IPS-15b (cell line): ENCODE measurements around the gene PACRG.
A peak's percentile ranks its signal among the peaks of the same experiment; 100 is the strongest.

Experiments used
- H3K27me3 ChIP-seq: one replicate; pipeline ENCODE4 v1.6.1; 2013; ENCODE audit warnings: low read length; ENCODE audit not compliant: control insufficient read depth, insufficient read depth
- H3K36me3 ChIP-seq: one replicate; pipeline ENCODE4 v1.6.1; 2013; ENCODE audit warnings: low read length; ENCODE audit not compliant: control insufficient read depth, insufficient read depth
- H3K4me1 ChIP-seq: one replicate; pipeline ENCODE4 v1.6.1; 2013; ENCODE audit warnings: mild to moderate bottlenecking, low read length; ENCODE audit not compliant: control insufficient read depth, insufficient read depth
- H3K4me3 ChIP-seq: one replicate; pipeline ENCODE4 v1.5.1; 2013; ENCODE audit warnings: low read depth, low read length
- H3K9ac ChIP-seq: one replicate; pipeline ENCODE4 v1.6.1; 2013; ENCODE audit warnings: low read depth, mild to moderate bottlenecking, low read length
- H3K9me3 ChIP-seq: one replicate; pipeline ENCODE4 v1.6.1; 2013; ENCODE audit warnings: mild to moderate bottlenecking, low read length; ENCODE audit not compliant: control insufficient read depth, insufficient read depth

Gene PACRG

DNA sequence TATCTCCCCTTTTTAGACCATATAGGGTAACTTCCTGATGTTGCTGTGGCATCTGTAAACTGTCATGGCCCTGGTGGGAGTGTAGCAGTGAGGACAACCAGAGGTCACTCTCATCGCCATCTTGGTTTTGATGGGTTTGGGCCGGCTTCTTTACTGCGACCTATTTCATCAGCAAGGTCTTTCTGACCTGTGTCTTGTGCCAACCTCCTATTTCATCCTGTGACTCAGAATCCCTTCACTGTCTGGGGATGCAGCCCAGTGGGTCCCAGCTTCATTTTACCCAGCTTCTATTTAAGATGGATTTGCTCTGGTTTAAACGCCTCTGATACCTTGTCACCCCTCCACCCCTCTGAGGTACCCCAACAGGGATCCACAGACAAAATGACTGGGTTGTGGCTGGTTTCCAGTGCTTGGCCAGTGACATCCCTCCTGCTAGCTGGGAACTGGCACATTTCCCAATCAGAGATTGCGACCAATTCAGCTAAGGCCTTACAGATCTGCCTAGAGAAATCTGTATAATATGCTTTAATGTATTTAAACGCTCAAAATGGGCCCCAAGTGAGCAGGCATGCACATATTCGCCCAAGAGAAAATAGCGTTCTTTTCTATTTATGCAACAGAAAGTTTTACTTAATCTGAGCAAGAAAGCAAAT is 371.2 kb downstream of the PACRG start:
- no peak overlapping the region for H3K4me3 ChIP-seq
- peaks cover 5% of the 10 kb centered on the region for H3K4me1 ChIP-seq
- H3K9me3 ChIP-seq: peaks cover 10% of the 10 kb centered on the region
- no peaks in the 10 kb centered on the region for H3K36me3 ChIP-seq
- no peaks in the 10 kb centered on the region for H3K27me3 ChIP-seq
- no peak overlapping the region for H3K9ac ChIP-seq

DNA sequence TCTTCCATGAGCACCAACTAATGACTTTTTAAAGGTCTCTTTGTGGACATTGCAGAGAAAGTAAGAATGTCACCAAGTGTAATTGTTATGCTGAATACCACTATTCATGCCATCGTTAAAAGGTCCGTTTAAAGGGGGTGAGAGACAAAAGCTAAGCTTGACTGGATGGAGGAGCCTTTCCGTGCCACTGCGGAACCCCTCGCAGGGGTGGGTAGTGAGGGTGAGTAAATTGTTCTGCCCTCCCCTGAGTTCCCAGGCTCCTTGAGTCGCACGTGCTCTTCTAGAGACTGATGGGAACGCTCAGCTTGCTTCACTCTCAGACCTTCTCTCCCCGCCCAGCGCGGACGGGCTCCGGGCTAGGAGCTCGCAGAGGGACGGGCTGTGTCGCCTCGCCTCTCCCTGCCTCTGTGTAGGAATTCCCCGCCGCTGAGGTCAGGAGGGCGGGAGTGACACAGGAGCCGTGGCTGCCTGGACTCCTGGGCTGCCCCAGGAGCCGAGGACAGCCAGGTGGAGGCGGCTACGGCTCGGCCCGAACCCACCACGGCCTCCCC is 371.9 kb downstream of the PACRG start:
- Histone ChIP-seq H3K9me3 (peaks cover 10% of the 10 kb centered on the region), H3K9ac (no peak overlapping the region), H3K4me1 (peaks cover 5% of the 10 kb centered on the region), H3K4me3 (no peak overlapping the region), H3K36me3 (no peaks in the 10 kb centered on the region), H3K27me3 (no peaks in the 10 kb centered on the region)

DNA sequence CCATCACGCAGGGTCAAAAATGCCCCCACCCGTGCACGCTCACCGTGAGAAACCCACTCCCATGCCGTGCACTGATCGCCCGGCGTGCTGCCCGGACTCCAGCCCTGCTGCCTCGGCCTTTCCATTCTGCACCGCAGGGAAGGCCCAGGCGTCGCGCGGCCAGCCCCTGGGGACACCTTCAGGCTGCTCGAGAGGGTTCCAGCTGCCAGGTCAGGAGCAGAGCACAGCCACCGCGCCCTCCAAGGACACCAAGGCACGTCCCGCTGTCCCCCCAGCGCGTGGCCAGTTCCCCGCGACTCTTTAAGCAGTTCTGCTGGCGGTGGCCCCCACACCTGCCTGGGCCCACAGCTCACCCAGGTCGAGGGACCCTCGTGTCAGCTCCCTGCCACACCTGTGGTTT is 372.5 kb downstream of the PACRG start:
- Histone ChIP-seq H3K4me1 (peaks cover 5% of the 10 kb centered on the region), H3K9ac (no peak overlapping the region), H3K36me3 (no peaks in the 10 kb centered on the region), H3K4me3 (no peak overlapping the region), H3K9me3 (peaks cover 10% of the 10 kb centered on the region), H3K27me3 (no peaks in the 10 kb centered on the region)

DNA sequence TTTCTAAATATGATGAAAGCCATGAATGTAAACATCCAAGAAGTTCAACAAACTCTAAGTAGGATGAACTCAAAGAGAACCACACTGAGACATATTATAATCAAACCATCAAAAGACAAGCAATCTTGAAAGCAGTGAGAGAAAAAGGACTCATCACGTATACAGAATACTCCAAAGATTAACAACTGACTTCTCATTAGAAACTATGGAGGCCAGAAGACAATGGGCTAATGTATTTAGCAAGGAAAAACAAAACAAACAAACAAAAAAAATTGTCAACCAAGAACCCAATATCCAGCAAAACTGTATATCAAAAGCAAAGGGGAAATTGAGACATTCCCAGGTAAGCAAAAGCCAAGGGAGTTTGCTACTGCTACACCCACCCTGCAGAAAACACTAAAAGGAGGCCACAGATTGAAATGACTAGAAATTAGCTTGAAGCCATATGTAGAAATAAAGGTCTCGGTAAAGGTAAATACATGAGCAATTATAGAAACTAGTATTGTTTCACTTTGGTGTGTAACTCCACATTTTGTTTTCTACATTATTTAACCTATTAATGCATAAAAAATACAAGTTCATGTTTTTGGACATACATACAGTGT is 385.7 kb downstream of the PACRG start:
- Histone ChIP-seq H3K4me1 (no peaks in the 10 kb centered on the region), H3K9ac (no peak overlapping the region), H3K36me3 (no peaks in the 10 kb centered on the region), H3K9me3 (no peaks in the 10 kb centered on the region), H3K4me3 (no peak overlapping the region), H3K27me3 (no peaks in the 10 kb centered on the region)

DNA sequence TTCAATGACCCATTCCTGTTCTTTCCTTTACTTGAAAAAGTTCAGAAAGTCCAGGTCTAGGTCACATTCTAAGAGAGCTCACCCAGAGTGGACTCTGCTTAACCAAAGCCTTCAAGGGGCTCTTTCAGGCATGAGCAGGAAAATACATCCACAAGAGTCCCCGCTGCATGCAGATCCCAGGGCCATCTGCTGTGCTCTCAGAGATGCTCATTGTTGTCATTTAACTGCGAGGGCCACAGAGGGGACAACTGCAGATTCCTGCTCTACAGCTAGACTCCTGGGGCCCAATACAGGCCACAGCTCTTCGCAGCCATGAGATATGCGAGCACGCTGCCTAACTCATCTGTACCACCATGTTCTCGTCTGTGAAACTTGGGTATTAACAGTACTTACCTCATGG is 391.2 kb downstream of the PACRG start:
- H3K27me3 ChIP-seq: no peaks in the 10 kb centered on the region
- H3K4me3 ChIP-seq: no peak overlapping the region
- H3K36me3 ChIP-seq: no peaks in the 10 kb centered on the region
- H3K9me3 ChIP-seq: no peaks in the 10 kb centered on the region
- H3K4me1 ChIP-seq: peaks cover 8% of the 10 kb centered on the region
- H3K9ac ChIP-seq: no peak overlapping the region

DNA sequence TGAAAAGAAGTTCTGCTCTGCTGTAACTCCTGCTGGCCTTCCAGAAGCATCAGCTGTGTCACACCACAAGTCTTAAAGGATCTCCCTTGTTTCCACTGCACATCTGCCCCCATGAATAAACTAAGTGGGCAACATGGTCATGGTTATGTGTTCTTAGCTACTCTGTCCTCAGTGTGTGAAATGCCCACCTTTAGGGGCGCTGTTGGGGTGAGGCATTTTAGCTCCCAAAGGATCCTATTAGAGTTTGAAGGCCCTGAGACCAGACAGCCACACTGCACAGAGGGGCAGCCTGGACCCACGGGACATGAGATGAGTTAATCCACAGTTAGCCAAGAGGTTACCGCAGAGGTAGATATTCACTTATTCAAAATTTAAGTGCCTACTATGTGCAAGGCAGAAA is 392.4 kb downstream of the PACRG start:
- Histone ChIP-seq H3K4me1 (peaks cover 8% of the 10 kb centered on the region), H3K36me3 (no peaks in the 10 kb centered on the region), H3K9me3 (no peaks in the 10 kb centered on the region), H3K4me3 (no peak overlapping the region), H3K27me3 (no peaks in the 10 kb centered on the region), H3K9ac (no peak overlapping the region)

DNA sequence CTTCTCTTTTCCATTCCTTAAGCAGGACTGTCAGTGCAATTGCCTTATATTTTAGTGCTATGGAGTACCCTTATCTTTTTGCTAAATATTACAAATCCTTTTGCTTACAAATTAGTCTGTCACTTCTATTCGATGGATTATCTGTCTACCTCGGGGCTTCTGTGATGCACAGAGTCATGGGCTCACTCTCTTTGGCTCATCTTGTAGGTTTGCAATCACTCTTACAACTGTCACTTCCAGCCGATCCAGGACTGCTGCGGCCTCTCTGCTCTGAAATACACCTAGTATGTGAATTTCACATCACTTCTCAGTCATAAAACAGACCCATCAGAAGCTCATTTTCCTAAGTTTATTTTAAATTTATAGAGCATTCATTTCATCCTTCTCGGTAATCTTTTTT is 393.5 kb downstream of the PACRG start:
- H3K4me1 ChIP-seq: peaks cover 8% of the 10 kb centered on the region
- H3K27me3 ChIP-seq: no peaks in the 10 kb centered on the region
- H3K9ac ChIP-seq: no peak overlapping the region
- H3K4me3 ChIP-seq: no peak overlapping the region
- no peaks in the 10 kb centered on the region for H3K36me3 ChIP-seq
- no peaks in the 10 kb centered on the region for H3K9me3 ChIP-seq

DNA sequence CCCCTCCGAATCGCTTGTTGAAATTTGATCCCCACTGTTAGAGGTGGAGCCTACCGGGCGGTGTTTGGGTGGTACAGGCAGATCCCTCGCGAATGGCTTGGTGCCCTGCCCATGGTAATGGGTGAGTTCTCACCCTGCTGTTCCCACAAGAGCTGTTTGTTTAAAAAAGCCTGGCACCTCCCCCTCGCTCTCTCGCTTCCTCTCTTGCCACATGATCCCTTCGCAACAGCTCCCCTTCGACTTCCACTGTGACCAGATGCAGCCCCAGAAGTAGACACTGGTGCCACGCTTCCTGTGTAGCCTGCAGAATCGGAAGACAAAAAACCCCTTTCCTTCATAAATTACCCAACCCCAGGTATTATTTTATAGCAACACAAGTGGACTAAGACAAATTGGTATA is 394.6 kb downstream of the PACRG start:
- Histone ChIP-seq H3K9ac (no peak overlapping the region), H3K4me1 (peaks cover 8% of the 10 kb centered on the region), H3K9me3 (no peaks in the 10 kb centered on the region), H3K36me3 (no peaks in the 10 kb centered on the region), H3K4me3 (no peak overlapping the region), H3K27me3 (no peaks in the 10 kb centered on the region)

DNA sequence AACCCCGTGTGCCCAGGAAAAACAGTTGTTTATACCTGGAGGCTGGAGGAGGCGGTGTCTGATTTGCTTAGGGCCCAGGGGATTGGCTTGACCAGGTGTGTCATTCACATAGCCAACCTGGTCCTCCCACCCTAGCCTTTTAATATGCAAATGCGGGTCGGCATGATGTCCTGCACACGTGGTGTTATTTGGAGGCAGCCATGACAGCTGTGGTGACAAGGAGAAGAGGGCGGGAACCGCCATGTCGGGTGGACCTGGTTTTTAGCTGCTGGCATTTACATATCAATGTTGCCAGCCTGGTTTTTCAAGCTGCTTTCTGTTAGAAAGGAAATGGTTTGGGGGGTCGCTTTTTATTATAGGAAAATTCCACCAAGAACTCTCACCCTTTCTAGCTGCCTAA is 395.3 kb downstream of the PACRG start:
- H3K9me3 ChIP-seq: no peaks in the 10 kb centered on the region
- H3K27me3 ChIP-seq: no peaks in the 10 kb centered on the region
- no peaks in the 10 kb centered on the region for H3K36me3 ChIP-seq
- peak overlapping the region; percentile 5 for H3K4me3 ChIP-seq
- no peak overlapping the region for H3K9ac ChIP-seq
- H3K4me1 ChIP-seq: peaks cover 8% of the 10 kb centered on the region

DNA sequence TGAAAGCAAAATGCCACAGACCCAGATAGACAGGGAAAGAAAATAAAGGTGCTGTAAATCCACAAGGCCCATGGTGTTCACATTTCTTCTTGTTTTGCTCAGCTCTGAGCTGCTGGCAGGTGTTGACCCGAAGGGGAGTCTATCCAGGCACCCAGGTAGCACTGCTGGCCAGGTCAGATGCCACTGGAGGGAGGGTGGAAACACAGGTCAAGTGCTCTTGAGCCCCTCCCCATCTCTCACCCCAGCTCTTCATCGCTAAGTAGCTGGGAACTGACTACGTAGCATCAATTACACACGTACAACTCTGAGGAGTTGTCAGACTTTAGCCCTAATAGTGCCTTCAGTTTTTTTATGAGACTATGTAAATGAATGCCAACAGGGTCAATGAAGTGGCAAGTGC is 399.0 kb downstream of the PACRG start:
- Histone ChIP-seq H3K9ac (no peak overlapping the region), H3K9me3 (no peaks in the 10 kb centered on the region), H3K36me3 (no peaks in the 10 kb centered on the region), H3K27me3 (no peaks in the 10 kb centered on the region), H3K4me1 (peaks cover 8% of the 10 kb centered on the region), H3K4me3 (no peak overlapping the region)

DNA sequence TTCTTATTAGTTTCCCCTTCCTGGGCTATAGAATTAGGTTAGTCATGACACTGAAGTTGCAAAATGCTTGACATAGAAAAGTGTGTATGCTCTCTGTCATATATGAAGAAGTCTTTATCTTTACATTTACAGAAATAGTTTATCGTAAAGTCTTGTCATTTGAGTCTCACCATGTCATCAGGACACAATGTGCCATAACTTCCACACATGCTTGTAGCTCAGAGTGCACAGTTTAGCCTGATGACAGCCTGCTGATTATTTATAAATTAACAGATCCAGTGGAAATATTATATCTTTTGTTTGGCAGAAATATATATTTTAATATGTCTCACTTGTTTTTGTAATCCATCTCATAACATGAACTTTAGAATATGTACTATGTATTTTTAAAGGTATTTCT is 399.8 kb downstream of the PACRG start:
- Histone ChIP-seq H3K4me1 (peaks cover 7% of the 10 kb centered on the region), H3K36me3 (no peaks in the 10 kb centered on the region), H3K9ac (no peak overlapping the region), H3K9me3 (no peaks in the 10 kb centered on the region), H3K4me3 (no peak overlapping the region), H3K27me3 (no peaks in the 10 kb centered on the region)

DNA sequence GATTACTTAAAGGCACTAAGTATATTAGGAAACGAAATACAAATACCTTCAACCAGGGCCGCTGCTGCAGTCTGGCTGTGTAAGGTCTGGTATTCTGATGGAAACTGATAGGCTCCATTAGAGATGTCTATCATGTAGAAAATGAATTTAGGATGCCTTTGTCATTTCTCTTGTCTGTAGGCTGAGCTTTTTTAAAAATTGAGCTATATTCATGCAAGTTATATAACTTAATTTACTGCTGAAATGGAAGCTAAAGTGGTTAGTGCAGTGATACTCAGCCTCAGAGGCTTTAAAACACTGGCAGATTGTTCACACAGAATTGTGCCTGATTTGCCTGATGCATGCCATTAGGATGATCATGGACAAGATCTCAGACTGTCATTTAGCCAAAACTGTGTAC is 400.6 kb downstream of the PACRG start:
- Histone ChIP-seq H3K4me1 (peaks cover 4% of the 10 kb centered on the region), H3K9me3 (no peaks in the 10 kb centered on the region), H3K4me3 (no peak overlapping the region), H3K36me3 (no peaks in the 10 kb centered on the region), H3K27me3 (no peaks in the 10 kb centered on the region), H3K9ac (no peak overlapping the region)
